K562 (cell line): ENCODE results near the gene WDR20. TPM values are rescaled to one million over a fixed set of nuclear protein-coding genes. Genes with fewer than 3 reads are reported as not detected.

ENCODE experiments used
- ATAC-seq: fragments of 200-7000 bp; cut with Tn5 transposase; 3 replicates; pipeline ENCODE4 v1.9.1; 2020; ENCODE audit warnings: moderate library complexity
- BruUV-seq: library from RNA; stranded (reverse); fragments of 400-500 nt; replicated peaks from 2 replicates; lab custom pipeline; 2021; lab: Mats Ljungman, UMichigan
- CTCF ChIA-PET: fragments of 300-600 bp; formaldehyde crosslinking; extraction: SDS; loops from one replicate; lab custom pipeline; 2021; ENCODE audit warnings: low intra/inter-chr PET ratio; lab: Yijun Ruan, JAX
- POLR2A ChIA-PET: fragments of 300-600, 350-650 bp; sonication (Branson Sonifier 250); formaldehyde crosslinking; extraction: SDS; loops from one replicate; lab custom pipeline; 2021; ENCODE audit warnings: antibody characterized with exemption, inconsistent platforms; lab: Yijun Ruan, JAX
- DNase-seq, 4 experiments: peaks; one replicate each; pipeline versions ENCODE4 v3.0.0 to v3.0.0-alpha.2; 2011 to 2018; ENCODE audit warnings: low spot score in 3 of 4, mixed read lengths in 3 of 4; ENCODE audit errors: extremely low read depth in 1 of 4
- FAIRE-seq: peaks from 2 replicates; lab custom pipeline; 2011; peaks lifted over from hg19 to GRCh38; lab: Jason Lieb, UNC
- H2AFZ ChIP-seq: 2 replicates; pipeline ENCODE4 v1.6.0; 2011; ENCODE audit warnings: low read depth, low read length, control low read depth, inconsistent platforms
- H3K27ac ChIP-seq: fragments of 200-600 bp; 3 replicates; pipeline ENCODE4 v1.8.0; 2011; ENCODE audit warnings: low read depth, mild to moderate bottlenecking, control low read depth, inconsistent platforms, low read length, moderate library complexity, mixed read lengths; ENCODE audit errors: extremely low read depth
- H3K27me3 ChIP-seq, 2 experiments: fragments of 300-600 bp in 1 of 2; 2 replicates in 1 of 2; 3 replicates in 1 of 2; pipeline versions ENCODE4 v1.6.0 to v1.8.0; 2011; ENCODE audit warnings: inconsistent platforms in 2 of 2, low read length in 2 of 2, mild to moderate bottlenecking in 1 of 2, mixed read lengths in 1 of 2, moderate library complexity in 1 of 2; ENCODE audit not compliant: control insufficient read depth in 2 of 2, insufficient read depth in 2 of 2
- H3K36me3 ChIP-seq: fragments of 300-600 bp; 3 replicates; pipeline ENCODE4 v1.8.0; 2011; ENCODE audit warnings: mild to moderate bottlenecking, low read length, inconsistent platforms; ENCODE audit not compliant: control insufficient read depth, insufficient read depth
- H3K4me1 ChIP-seq, 2 experiments: fragments of 200-600 bp in 1 of 2; replicated peaks in 1 of 2; 2 replicates in 1 of 2; 3 replicates in 1 of 2; pipeline versions ENCODE4 v1.5.1 to v1.8.0; 2011; ENCODE audit warnings: inconsistent platforms in 2 of 2, low read length in 2 of 2, mild to moderate bottlenecking in 1 of 2, mixed read lengths in 1 of 2, moderate library complexity in 1 of 2; ENCODE audit not compliant: control insufficient read depth in 2 of 2, insufficient read depth in 2 of 2
- H3K4me2 ChIP-seq: 2 replicates; pipeline ENCODE4 v1.6.1; 2011; ENCODE audit warnings: low read length, control low read depth, inconsistent platforms, mixed read lengths; ENCODE audit not compliant: insufficient read depth
- H3K4me3 ChIP-seq: fragments of 200-600 bp; sonication (generic), shearing (Covaris generic); 2 replicates; pipeline ENCODE4 v1.5.1; 2016; ENCODE audit warnings: control low read depth, inconsistent platforms
- H3K79me2 ChIP-seq: fragments of 200-600 bp; 3 replicates; pipeline ENCODE4 v1.8.0; 2011; ENCODE audit warnings: low read length, inconsistent platforms; ENCODE audit not compliant: control insufficient read depth, insufficient read depth
- H3K9ac ChIP-seq, 2 experiments: 2 replicates each; pipeline versions ENCODE4 v1.6.0 to v1.6.1; 2011; ENCODE audit warnings: low read depth in 2 of 2, low read length in 2 of 2, control low read depth in 1 of 2, inconsistent platforms in 1 of 2, mild to moderate bottlenecking in 1 of 2, mixed read lengths in 1 of 2; ENCODE audit not compliant: insufficient read depth in 1 of 2
- H3K9me1 ChIP-seq: one replicate; pipeline ENCODE4 v1.6.0; 2011; ENCODE audit warnings: inconsistent platforms, mild to moderate bottlenecking, low read length, moderate library complexity; ENCODE audit not compliant: control insufficient read depth, insufficient read depth
- H3K9me3 ChIP-seq: replicated peaks from 2 replicates; pipeline ENCODE4 v1.5.1; 2011; ENCODE audit warnings: low read depth, low read length, inconsistent platforms; ENCODE audit not compliant: control insufficient read depth, insufficient read depth
- H4K20me1 ChIP-seq: replicated peaks from 2 replicates; pipeline ENCODE4 v1.6.1; 2011; ENCODE audit warnings: low read length, inconsistent platforms, mixed read lengths; ENCODE audit not compliant: control insufficient read depth, insufficient read depth
- ATF3 ChIP-seq, 2 experiments: fragments of 450-650 bp in 1 of 2; sonication (generic) in 1 of 2; formaldehyde crosslinking in 1 of 2; IDR thresholded peaks in 1 of 2; conservative IDR thresholded peaks in 1 of 2; 2 replicates each; pipeline versions ENCODE4 v1.6.1 to v1.8.1; 2016 to 2023; ENCODE audit warnings: mild to moderate bottlenecking in 2 of 2, moderate library complexity in 2 of 2, inconsistent platforms in 1 of 2, missing genetic modification reagents in 1 of 2
- ATF7 ChIP-seq: fragments of 450-650 bp; IDR thresholded peaks from 2 replicates; pipeline ENCODE4 v1.7.1; 2014; ENCODE audit warnings: mild to moderate bottlenecking, moderate library complexity
- CREB3 ChIP-seq: fragments of 450-650 bp; conservative IDR thresholded peaks from 2 replicates; pipeline ENCODE4 v1.6.1; 2016; ENCODE audit warnings: missing genetic modification characterization, low read depth, mild to moderate bottlenecking, missing compliant biosample characterization, moderate library complexity
- CREB5 ChIP-seq: fragments of 250-450 bp; sonication (Bioruptor Pico); IDR thresholded peaks from 2 replicates; pipeline ENCODE4 v1.5.0; 2020; ENCODE audit warnings: mild to moderate bottlenecking
- DEAF1 ChIP-seq: fragments of 450-650 bp; formaldehyde crosslinking; IDR thresholded peaks from 2 replicates; pipeline ENCODE4 v1.4.0; 2020; ENCODE audit warnings: mild to moderate bottlenecking, moderate library complexity
- GTF2A2 ChIP-seq: IDR thresholded peaks from 2 replicates; pipeline ENCODE4 v1.6.1; 2016; ENCODE audit warnings: mild to moderate bottlenecking, missing genetic modification characterization, missing compliant biosample characterization
- KDM1A ChIP-seq, 2 experiments: fragments of 450-650 bp; IDR thresholded peaks; 2 replicates each; pipeline ENCODE4 v1.6.1; 2016; ENCODE audit warnings: mild to moderate bottlenecking in 2 of 2
- MYBL2 ChIP-seq, 2 experiments: fragments of 450-650 bp in 1 of 2; sonication (generic) in 1 of 2; formaldehyde crosslinking in 1 of 2; IDR thresholded peaks; 2 replicates each; pipeline versions ENCODE4 v1.6.1 to v1.8.1; 2017 to 2022; ENCODE audit warnings: borderline replicate concordance in 1 of 2, inconsistent platforms in 1 of 2, low read depth in 1 of 2, mild to moderate bottlenecking in 1 of 2, missing genetic modification reagents in 1 of 2, moderate library complexity in 1 of 2
- NCOA4 ChIP-seq: fragments of 450-650 bp; IDR thresholded peaks from 2 replicates; pipeline ENCODE4 v1.6.1; 2018; ENCODE audit warnings: mild to moderate bottlenecking; ENCODE audit not compliant: partially characterized antibody
- RHOXF2B ChIP-seq: fragments of 250-450 bp; sonication (Bioruptor Pico); conservative IDR thresholded peaks from 2 replicates; pipeline ENCODE4 v1.5.1; 2021
- WGBS: fragments of 100-300 bp; shearing (Covaris generic); methylation state at CpG from one replicate; pipeline ENCODE4 v1.1.6; 2016; ENCODE audit warnings: low coverage, mixed read lengths; ENCODE audit not compliant: insufficient coverage; ENCODE audit errors: missing lambda C conversion rate; 5-methylcytosine and 5-hydroxymethylcytosine counted together
- in situ Hi-C: fragments of 300-500 bp; cut with MboI; formaldehyde crosslinking; loops from 4 replicates; pipeline ENCODE4 v1.15.0; 2018; ENCODE audit warnings: inconsistent platforms, mixed read lengths
- intact Hi-C: fragments of 100-400 bp; cut with micrococcal nuclease; formaldehyde crosslinking; loops from 2 replicates; pipeline ENCODE4 v1.14.2; 2022
- polyA plus RNA-seq, 8 experiments: library from polyadenylated mRNA; depleted of rRNA in 4 of 8; stranded (reverse) in 5 of 8; unstranded in 3 of 8; fragments of >200 nt; fragmentation: Nextera tagmentation in 2 of 8; fragmentation: Illumina TruSeq in 1 of 8; extraction: Ambion mirVana in 2 of 8; extraction: Trizol in 1 of 8; gene quantifications; 2 replicates each; pipeline versions ENCODE4 v1.2.1 to v1.2.3, GENCODE V29; 2011 to 2014; ENCODE audit warnings: inconsistent platforms in 1 of 8, missing spikeins in 1 of 8
- total RNA-seq, 7 experiments: library from RNA; depleted of rRNA in 6 of 7; stranded (reverse); fragments of >200 nt in 6 of 7; fragmentation: Illumina TruSeq in 2 of 7; extraction: Trizol in 2 of 7; gene quantifications; 2 replicates each; pipeline versions ENCODE4 v1.2.1 to v1.2.3, GENCODE V29; 2011 to 2021; ENCODE audit warnings: low replicate concordance in 1 of 7
- TF ChIP-seq, protein P1 (sequence below): fragments of 450-650 bp; IDR thresholded peaks from 2 replicates; pipeline ENCODE4 v1.6.1; 2016; ENCODE audit warnings: antibody characterized with exemption
- TF ChIP-seq, protein P2 (sequence below): fragments of 450-650 bp; IDR thresholded peaks from 2 replicates; pipeline ENCODE4 v1.6.1; 2017; ENCODE audit warnings: mild to moderate bottlenecking, moderate library complexity
- TF ChIP-seq, protein P3 (sequence below): sonication (generic); formaldehyde crosslinking; IDR thresholded peaks from 2 replicates; pipeline ENCODE4 v1.9.0; 2022; ENCODE audit warnings: mild to moderate bottlenecking, missing genetic modification reagents

The WDR20 gene
- total and polyA plus RNA-seq, 9 of the 15 experiments (the other 6 are each of a cell fraction or from before 2014, with no cell fraction given) = 7.0 to 15.3 (median 11.8) TPM

DNA sequence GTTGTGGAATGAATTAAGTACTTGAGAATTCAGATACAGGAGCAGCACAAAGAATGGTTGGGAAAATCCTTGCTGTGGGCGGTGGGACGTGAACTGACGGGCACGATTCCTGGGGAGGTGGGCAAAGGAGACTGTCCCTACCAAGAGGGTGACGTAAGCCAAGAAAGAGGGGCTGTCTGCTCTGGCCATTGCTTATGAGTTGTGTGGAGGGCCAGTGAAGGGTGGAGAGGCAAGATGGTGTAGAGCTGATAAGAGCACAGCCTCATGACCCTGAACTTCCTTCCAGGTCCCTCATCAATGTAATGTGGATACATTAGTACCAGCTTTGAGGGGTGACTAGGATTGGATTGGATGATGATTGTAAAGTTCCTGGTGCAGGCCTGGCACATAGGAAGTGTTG is 50.2 kb downstream of the WDR20 start:
- Histone ChIP-seq H3K79me2 (peaks cover 68% of the 10 kb centered on the region), H3K9me3 (no peaks in the 10 kb centered on the region), H3K4me1 (peaks cover 3 to 30% of the 10 kb centered on the region in 2 experiments; a peak in 3 of 5 replicates), H2AFZ (no peak overlapping the region), H3K36me3 (peaks cover 2% of the 10 kb centered on the region; the same call in 2 of the 3 replicates), H4K20me1 (peaks cover 7% of the 10 kb centered on the region), H3K4me3 (no peak overlapping the region), H3K27ac (peak overlapping the region; percentile 36; the same call in 2 of the 3 replicates), H3K27me3 (no peaks in the 10 kb centered on the region), H3K9ac (peak overlapping the region in 1 of 2 experiments; percentile 10; a peak in 1 of 4 replicates), H3K4me2 (peak overlapping the region; percentile 31), H3K9me1 (no peaks in the 10 kb centered on the region)
- FAIRE-seq (peak; percentile 75), ATAC-seq (peak; percentile 83), DNase-seq (peak; percentile 27 to 57 (median 36))
- CTCF ChIA-PET = no interaction called here
- no TSS peak for BruUV-seq
- intact Hi-C loops = no loop called here
- in situ Hi-C loops = no loop called here
- 60% methylated on average over 5 of the region's 5 CpGs for WGBS
- POLR2A ChIA-PET = no interaction called here
- TF ChIP-seq ATF3 (IDR thresholded peaks at IDR 0.05) (peak; percentile 68; the same call in 1 of the 2 replicates), ATF3 (CRISPR knock-in tag; conservative IDR thresholded peaks at IDR 0.05) (no peak), RHOXF2B (CRISPR knock-in tag) (no peak), NCOA4 (no peak), CREB3 (tag) (no peak), MYBL2 (IDR thresholded peaks at IDR 0.05; ENCODE audit: low read depth) (no peak), MYBL2 (CRISPR knock-in tag; IDR thresholded peaks at IDR 0.05; ENCODE audit: borderline replicate concordance) (no peak), KDM1A (IDR thresholded peaks at IDR 0.05) (no peak), DEAF1 (no peak), CREB5 (CRISPR knock-in tag) (no peak), ATF7 (peak; percentile 74; the same call in 1 of the 2 replicates), GTF2A2 (tag) (no peak)
- TF ChIP-seq, protein P1, sequence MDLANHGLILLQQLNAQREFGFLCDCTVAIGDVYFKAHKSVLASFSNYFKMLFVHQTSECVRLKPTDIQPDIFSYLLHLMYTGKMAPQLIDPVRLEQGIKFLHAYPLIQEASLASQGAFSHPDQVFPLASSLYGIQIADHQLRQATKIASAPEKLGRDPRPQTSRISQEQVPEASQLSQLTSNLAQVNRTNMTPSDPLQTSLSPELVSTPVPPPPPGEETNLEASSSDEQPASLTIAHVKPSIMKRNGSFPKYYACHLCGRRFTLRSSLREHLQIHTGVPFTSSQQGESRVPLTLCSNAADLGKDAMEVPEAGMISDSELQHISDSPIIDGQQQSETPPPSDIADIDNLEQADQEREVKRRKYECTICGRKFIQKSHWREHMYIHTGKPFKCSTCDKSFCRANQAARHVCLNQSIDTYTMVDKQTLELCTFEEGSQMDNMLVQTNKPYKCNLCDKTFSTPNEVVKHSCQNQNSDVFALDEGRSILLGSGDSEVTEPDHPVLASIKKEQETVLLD = no peak
- TF ChIP-seq, protein P2, sequence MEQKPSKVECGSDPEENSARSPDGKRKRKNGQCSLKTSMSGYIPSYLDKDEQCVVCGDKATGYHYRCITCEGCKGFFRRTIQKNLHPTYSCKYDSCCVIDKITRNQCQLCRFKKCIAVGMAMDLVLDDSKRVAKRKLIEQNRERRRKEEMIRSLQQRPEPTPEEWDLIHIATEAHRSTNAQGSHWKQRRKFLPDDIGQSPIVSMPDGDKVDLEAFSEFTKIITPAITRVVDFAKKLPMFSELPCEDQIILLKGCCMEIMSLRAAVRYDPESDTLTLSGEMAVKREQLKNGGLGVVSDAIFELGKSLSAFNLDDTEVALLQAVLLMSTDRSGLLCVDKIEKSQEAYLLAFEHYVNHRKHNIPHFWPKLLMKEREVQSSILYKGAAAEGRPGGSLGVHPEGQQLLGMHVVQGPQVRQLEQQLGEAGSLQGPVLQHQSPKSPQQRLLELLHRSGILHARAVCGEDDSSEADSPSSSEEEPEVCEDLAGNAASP = no peak
- TF ChIP-seq, protein P3, sequence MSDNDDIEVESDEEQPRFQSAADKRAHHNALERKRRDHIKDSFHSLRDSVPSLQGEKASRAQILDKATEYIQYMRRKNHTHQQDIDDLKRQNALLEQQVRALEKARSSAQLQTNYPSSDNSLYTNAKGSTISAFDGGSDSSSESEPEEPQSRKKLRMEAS = no peak
